ENCODE results near the gene PDSS1.

DNA sequence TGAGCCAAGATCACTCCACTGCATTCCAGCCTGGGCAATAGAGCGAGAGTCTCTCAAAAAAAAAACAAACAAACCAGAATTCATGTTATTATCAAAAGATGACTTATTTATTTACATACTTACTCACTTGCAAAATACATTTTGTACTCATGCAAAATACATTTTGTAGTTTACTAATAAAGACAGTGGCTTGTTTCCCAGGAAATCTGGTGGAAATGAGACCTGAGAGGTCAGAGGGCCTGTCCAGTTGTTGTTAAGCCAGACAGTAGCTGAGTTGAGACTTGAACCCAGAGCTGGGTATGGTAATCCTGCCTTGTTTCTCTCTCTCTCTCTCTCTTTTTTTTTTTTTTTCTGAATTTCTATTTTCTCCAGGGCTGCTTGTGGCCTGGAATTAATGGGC, 29.5 kb downstream of the PDSS1 start:
- TF ChIP-seq TAF1 (IDR thresholded peaks at IDR 0.05; ENCODE audit: low read depth) = no peak
- TF ChIP-seq EZH2 (IDR thresholded peaks at IDR 0.05; ENCODE audit: borderline replicate concordance, insufficient read depth, low read length, poor library complexity, severe bottlenecking) = no peak
